Body of pancreas (tissue), 4 donors: ENCODE results near the gene ZC3H7A. TPM values are rescaled to one million over a fixed set of nuclear protein-coding genes. Genes with fewer than 3 reads are reported as not detected.

ENCODE experiments used
- ATAC-seq: fragments of 150-250 bp; one replicate; pipeline ENCODE4 v1.9.1; 2016
- DNase-seq, 4 donors: peaks; one replicate each; pipeline ENCODE4 v3.0.0-alpha.2; 2019
- H3K27ac ChIP-seq, 4 donors: fragments of 200-600 bp; sonication (generic); 1 replicate in 3 of 4; 2 replicates in 1 of 4; pipeline versions ENCODE4 v1.5.1 to v1.6.1; 2016 to 2019; ENCODE audit warnings: mild to moderate bottlenecking in 1 of 4, mixed read lengths in 1 of 4, moderate library complexity in 1 of 4
- H3K27me3 ChIP-seq, 2 donors: fragments of 200-600 bp; sonication (generic); one replicate each; pipeline ENCODE4 v1.6.0; 2016; ENCODE audit warnings: mild to moderate bottlenecking in 1 of 2
- H3K36me3 ChIP-seq, 2 donors: fragments of 200-600 bp; sonication (generic); replicated peaks in 1 of 2; 2 replicates each; pipeline ENCODE4 v1.5.1; 2016; ENCODE audit warnings: low read depth in 2 of 2; ENCODE audit not compliant: insufficient read depth in 1 of 2
- H3K4me1 ChIP-seq: fragments of 200-600 bp; sonication (generic); one replicate; pipeline ENCODE4 v1.6.0; 2016
- H3K4me3 ChIP-seq, 2 donors: fragments of 200-600 bp; sonication (generic); 1 replicate in 1 of 2; 2 replicates in 1 of 2; pipeline ENCODE4 v1.5.1; 2016 to 2019
- H3K9me3 ChIP-seq, 3 donors: fragments of 200-600 bp; sonication (generic); 1 replicate in 2 of 3; 2 replicates in 1 of 3; pipeline ENCODE4 v1.5.1; 2016
- POLR2A ChIP-seq, 3 donors: fragments of 450-650 bp; IDR thresholded peaks; one replicate each; pipeline ENCODE4 v1.6.1; 2016; ENCODE audit warnings: antibody characterized with exemption in 3 of 3, mild to moderate bottlenecking in 2 of 3
- WGBS, 2 donors: methylation state at CpG; one replicate each; pipeline ENCODE4 v1.1.5; 2017; 5-methylcytosine and 5-hydroxymethylcytosine counted together
- intact Hi-C: fragments of 100-400 bp; cut with DNase I; formaldehyde crosslinking; loops from one replicate; pipeline ENCODE4 v1.15.1; 2023
- total RNA-seq, 2 donors: library from RNA; depleted of rRNA; stranded (reverse); fragments of >200 nt; gene quantifications; one replicate each; pipeline ENCODE4 v1.1.0, GENCODE V29; 2016
- TF ChIP-seq, protein P1 (sequence below), 7 experiments: fragments of 450-650 bp in 4 of 7; fragments of 200-600 bp in 3 of 7; sonication (generic) in 3 of 7; IDR thresholded peaks; one replicate each; pipeline ENCODE4 v1.5.1; 2016 to 2019; ENCODE audit warnings: antibody characterized with exemption in 7 of 7

The ZC3H7A gene
- total RNA-seq, 2 donors from 2014 or later = 26.4 to 49.5 TPM

DNA sequence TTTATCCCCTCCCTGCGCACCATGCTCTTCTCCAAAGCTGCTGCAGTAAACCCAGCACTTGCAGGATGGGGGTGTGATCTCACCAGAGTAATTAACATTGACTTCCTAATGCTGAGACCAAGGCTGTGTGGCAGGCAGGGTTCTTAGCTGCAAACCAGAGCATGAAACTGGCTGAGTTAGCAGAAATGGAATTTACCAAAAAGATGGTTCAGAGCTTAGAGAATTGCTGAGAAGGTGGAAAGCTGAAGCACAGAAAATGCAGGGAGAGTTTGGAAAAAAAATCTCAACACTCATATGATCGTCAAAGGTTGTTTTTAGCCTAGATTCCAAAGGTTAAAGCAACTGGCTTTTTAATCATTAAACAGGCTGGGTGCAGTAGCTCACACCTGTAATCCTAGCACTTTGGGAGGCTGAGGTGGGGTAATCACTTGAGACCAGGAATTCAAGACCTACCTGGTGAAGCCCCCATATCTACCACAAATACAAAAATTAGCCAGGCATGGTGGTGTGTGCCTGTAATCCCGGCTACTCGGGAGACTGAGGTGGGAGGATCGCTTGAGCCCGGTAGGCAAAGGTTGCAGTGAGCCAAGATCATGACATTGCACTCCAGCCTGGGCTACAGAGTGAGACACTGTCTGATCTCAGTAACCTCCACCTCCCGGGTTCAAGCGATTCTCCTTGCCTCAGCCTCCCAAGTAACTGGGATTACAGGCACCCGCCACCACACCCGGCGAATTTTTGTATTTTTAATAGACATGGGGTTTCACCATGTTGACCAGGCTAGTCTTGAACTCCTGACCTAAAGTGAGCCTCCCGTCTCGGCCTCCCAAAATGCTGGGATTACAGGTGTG, 48.4 kb downstream of the ZC3H7A start:
- Histone ChIP-seq H3K27ac (peak overlapping the region; percentile 72 to 90 (median 82)), H3K36me3 (peaks cover 4 to 12% of the 10 kb centered on the region in 2 donors), H3K9me3 (peaks cover 0 to 3% (median 0%) of the 10 kb centered on the region in 3 donors), H3K4me3 (no peak overlapping the region), H3K27me3 (no peaks in the 10 kb centered on the region), H3K4me1 (peaks cover 62% of the 10 kb centered on the region)
- intact Hi-C loops = no loop called here
- peak; percentile 82 for ATAC-seq
- WGBS, 2 donors = 46 to 49% methylated on average over 13 of the region's 13 CpGs
- peak in 3 of 4 donors; percentile 43 to 59 (median 58) for DNase-seq
- TF ChIP-seq, protein P1, sequence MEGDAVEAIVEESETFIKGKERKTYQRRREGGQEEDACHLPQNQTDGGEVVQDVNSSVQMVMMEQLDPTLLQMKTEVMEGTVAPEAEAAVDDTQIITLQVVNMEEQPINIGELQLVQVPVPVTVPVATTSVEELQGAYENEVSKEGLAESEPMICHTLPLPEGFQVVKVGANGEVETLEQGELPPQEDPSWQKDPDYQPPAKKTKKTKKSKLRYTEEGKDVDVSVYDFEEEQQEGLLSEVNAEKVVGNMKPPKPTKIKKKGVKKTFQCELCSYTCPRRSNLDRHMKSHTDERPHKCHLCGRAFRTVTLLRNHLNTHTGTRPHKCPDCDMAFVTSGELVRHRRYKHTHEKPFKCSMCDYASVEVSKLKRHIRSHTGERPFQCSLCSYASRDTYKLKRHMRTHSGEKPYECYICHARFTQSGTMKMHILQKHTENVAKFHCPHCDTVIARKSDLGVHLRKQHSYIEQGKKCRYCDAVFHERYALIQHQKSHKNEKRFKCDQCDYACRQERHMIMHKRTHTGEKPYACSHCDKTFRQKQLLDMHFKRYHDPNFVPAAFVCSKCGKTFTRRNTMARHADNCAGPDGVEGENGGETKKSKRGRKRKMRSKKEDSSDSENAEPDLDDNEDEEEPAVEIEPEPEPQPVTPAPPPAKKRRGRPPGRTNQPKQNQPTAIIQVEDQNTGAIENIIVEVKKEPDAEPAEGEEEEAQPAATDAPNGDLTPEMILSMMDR (IDR thresholded peaks at IDR 0.05) = no peak
- no peak for TF ChIP-seq POLR2A (IDR thresholded peaks at IDR 0.05)

GRCh38 chr16:11747949-11748403, 49.1 kb downstream of the ZC3H7A start:
- DNase-seq (no peak), ATAC-seq (no peak)
- Histone ChIP-seq H3K4me3 (no peak overlapping the region), H3K4me1 (peaks cover 62% of the 10 kb centered on the region), H3K27me3 (no peaks in the 10 kb centered on the region), H3K36me3 (peaks cover 4 to 12% of the 10 kb centered on the region in 2 donors), H3K27ac (peak overlapping the region; percentile 72 to 90 (median 82)), H3K9me3 (peaks cover 0 to 3% (median 0%) of the 10 kb centered on the region in 3 donors)
- TF ChIP-seq, protein P1 (IDR thresholded peaks at IDR 0.05) = no peak
- TF ChIP-seq POLR2A (IDR thresholded peaks at IDR 0.05) = no peak
- intact Hi-C loops = no loop called here
- WGBS, 2 donors = 27% methylated on average over 7 of the region's 7 CpGs

- H3K27me3 ChIP-seq = no peaks in the 10 kb centered on the region
- no peak for ATAC-seq
- 71 to 83% methylated on average over 5 of the region's 5 CpGs for WGBS, 2 donors
- H3K4me1 ChIP-seq = peaks cover 61% of the 10 kb centered on the region
- intact Hi-C loops = no loop called here
- no peak for DNase-seq
- no peaks in the 10 kb centered on the region for H3K36me3 ChIP-seq
- TF ChIP-seq, protein P1 (IDR thresholded peaks at IDR 0.05) = no peak
- TF ChIP-seq POLR2A (IDR thresholded peaks at IDR 0.05) = no peak
- no peak overlapping the region for H3K4me3 ChIP-seq
- H3K27ac ChIP-seq = peak overlapping the region in 3 of 4 donors; percentile 98 to 99 (median 98)
- H3K9me3 ChIP-seq = no peaks in the 10 kb centered on the region
These were observed 53.0 kb downstream of the ZC3H7A start for GRCh38 chr16:11744075-11744470.

- peaks cover 61% of the 10 kb centered on the region for H3K4me1 ChIP-seq
- H3K27ac ChIP-seq = peak overlapping the region; percentile 98 to 99 (median 98)
- H3K27me3 ChIP-seq = no peaks in the 10 kb centered on the region
- intact Hi-C loops = no loop called here
- peak overlapping the region in 1 of 2 donors; percentile 22 for H3K4me3 ChIP-seq
- ATAC-seq (no peak), DNase-seq (peak; percentile 39 to 78 (median 54))
- H3K9me3 ChIP-seq = no peaks in the 10 kb centered on the region
- WGBS, 2 donors = 38 to 41% methylated on average over 21 of the region's 21 CpGs
- no peaks in the 10 kb centered on the region for H3K36me3 ChIP-seq
- TF ChIP-seq, protein P1 (IDR thresholded peaks at IDR 0.05) = no peak
- no peak for TF ChIP-seq POLR2A (IDR thresholded peaks at IDR 0.05)
These were observed 53.6 kb downstream of the ZC3H7A start for GRCh38 chr16:11743308-11744074.
